ENCODE measurements around the gene OCSTAMP.

Gene OCSTAMP

DNA sequence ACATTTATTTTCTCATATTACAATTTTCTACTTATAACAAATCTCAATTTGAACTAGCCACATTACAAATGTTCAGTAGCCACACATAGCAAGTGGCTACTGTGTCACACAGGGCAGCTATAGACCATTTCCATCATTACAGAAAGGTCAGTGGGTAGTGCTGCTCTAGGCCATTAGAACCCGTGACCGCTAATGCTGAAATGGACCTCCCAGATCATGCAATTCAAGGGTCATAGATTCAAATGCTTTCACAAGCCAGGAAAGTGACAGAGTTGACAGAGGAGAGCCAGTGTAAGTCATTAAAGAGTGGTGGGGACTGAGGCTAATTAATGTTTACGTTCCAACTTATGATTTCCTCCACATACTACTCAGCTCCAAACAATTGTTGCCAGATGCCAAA lies 3.5 kb upstream of the OCSTAMP start:
- H3K27ac ChIP-seq = no peak overlapping the region
- TF ChIP-seq ZFX (IDR thresholded peaks at IDR 0.05; ENCODE audit: borderline replicate concordance) = no peak
- TF ChIP-seq, protein P1, sequence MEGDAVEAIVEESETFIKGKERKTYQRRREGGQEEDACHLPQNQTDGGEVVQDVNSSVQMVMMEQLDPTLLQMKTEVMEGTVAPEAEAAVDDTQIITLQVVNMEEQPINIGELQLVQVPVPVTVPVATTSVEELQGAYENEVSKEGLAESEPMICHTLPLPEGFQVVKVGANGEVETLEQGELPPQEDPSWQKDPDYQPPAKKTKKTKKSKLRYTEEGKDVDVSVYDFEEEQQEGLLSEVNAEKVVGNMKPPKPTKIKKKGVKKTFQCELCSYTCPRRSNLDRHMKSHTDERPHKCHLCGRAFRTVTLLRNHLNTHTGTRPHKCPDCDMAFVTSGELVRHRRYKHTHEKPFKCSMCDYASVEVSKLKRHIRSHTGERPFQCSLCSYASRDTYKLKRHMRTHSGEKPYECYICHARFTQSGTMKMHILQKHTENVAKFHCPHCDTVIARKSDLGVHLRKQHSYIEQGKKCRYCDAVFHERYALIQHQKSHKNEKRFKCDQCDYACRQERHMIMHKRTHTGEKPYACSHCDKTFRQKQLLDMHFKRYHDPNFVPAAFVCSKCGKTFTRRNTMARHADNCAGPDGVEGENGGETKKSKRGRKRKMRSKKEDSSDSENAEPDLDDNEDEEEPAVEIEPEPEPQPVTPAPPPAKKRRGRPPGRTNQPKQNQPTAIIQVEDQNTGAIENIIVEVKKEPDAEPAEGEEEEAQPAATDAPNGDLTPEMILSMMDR (IDR thresholded peaks at IDR 0.05) = no peak

GRCh38 chr20:46552460-46553420 lies 2.3 kb upstream of the OCSTAMP start:
- H3K27ac ChIP-seq = no peak overlapping the region
- TF ChIP-seq, protein P1 (IDR thresholded peaks at IDR 0.05) = no peak
- TF ChIP-seq ZFX (IDR thresholded peaks at IDR 0.05; ENCODE audit: borderline replicate concordance) = no peak

DNA sequence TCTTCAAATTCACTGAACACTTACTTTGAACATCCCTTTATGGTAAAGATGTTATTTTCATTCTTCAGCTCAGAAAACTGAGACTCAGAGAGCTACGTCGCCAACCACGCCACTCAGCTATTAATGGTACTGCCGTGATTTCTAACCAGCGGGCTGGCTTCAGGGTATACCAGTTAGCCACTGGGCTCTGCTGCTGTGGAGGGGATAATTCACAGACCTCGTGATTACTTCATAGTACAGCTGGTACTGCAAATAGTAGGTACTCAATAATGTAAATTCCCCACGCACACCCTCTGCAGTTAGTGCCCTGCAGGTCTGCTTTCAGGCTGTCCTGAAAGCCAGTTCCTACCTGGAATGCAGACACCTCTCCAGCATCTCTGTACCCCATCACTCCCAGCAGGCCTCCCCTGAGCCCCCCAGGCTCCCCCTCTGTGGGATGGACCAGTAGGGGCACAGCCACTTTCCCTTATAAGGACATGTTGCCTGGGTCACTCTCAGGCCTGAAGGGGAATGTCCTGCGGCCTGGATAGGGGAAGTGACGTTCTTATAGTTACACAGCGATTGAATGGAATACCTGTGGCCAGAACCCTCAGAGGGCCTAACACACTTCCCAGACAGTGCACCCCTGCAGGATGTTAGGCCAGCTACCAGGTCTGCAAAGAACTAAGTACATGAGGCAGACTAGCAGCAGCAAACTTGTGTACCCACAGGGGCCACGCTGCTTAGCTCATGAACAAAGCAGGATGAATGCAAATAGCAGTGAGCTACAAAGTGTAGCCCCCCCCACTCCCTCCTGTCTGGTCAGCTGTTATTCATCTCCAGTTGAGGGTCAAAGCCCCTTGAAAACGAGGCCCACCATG lies 1.3 kb upstream of the OCSTAMP start:
- no peak overlapping the region for H3K27ac ChIP-seq

DNA sequence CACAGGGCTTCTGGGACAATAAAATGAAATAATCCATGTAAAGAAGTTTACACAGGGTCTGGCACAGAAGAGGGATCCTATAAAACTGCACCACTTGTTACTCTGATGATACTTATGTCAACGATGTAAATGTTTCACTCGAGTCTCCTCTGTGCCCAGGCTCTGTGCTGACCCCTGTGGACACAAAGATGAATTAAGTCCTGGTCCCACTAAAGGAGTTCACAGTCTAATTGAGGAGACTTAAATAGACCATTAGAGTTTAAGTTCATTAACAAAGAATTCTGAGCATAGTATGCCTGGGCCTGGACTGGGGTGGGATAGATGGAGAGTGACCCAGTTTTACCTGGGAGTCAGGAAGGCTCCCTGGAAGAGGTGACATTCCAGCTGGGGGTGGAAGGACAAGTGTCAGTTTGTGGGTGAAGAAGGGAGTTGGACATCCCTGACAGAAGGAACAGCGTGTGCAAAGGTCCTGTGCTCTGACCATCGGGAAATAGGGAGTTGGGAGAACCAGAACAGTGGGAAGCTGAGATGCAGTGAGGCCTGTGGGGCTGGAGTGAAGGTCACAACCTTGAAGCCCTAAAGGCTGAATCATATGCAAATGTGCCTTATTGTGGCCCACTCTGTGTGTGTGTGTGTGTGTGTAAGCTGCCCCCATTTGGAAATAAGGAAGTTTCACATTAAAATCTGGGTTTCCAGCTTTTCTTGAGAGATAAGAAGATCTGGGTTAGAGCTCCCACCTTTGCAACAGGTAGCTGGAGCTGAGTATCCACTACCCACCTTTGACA lies 1.1 kb downstream of the OCSTAMP start:
- H3K27ac ChIP-seq = no peak overlapping the region
- TF ChIP-seq, protein P1 (IDR thresholded peaks at IDR 0.05) = no peak
- no peak for TF ChIP-seq ZFX (IDR thresholded peaks at IDR 0.05; ENCODE audit: borderline replicate concordance)

More for the DNA sequence above, 1.3 kb upstream of the OCSTAMP start:
- no peak for TF ChIP-seq ZFX (IDR thresholded peaks at IDR 0.05; ENCODE audit: borderline replicate concordance)
- TF ChIP-seq, protein P1 (IDR thresholded peaks at IDR 0.05) = no peak

DNA sequence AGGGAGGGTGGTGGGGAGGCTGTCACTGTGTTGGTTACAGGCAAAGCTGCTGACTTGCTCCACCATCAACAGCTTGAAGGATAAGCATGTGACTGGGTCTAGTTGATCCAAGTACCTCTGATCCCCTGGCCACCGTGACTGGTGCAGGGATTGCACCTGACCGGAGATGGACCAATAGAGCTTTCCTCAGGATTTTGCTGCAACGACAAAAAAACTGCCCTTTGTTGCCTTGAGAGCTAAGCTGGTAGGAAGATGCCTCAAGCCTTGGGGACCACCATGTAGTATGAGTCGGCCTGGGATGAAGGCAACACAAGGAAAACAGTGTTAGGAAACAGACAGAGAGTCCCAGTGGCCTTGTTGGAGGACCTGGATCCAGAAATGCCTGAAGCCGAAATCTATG lies 1.8 kb downstream of the OCSTAMP start:
- H3K27ac ChIP-seq = no peak overlapping the region
- TF ChIP-seq, protein P1 (IDR thresholded peaks at IDR 0.05) = no peak
- no peak for TF ChIP-seq ZFX (IDR thresholded peaks at IDR 0.05; ENCODE audit: borderline replicate concordance)

- TF ChIP-seq ZFX (IDR thresholded peaks at IDR 0.05; ENCODE audit: borderline replicate concordance) = no peak
- TF ChIP-seq, protein P1 (IDR thresholded peaks at IDR 0.05) = no peak
Measured at GRCh38 chr20:46547995-46548394, 2.5 kb downstream of the OCSTAMP start.

More at GRCh38 chr20:46547995-46548394, 2.5 kb downstream of the OCSTAMP start:
- H3K27ac ChIP-seq = no peak overlapping the region

All from 22Rv1 (cell line).